Measurements from ENCODE around the gene CCDC190.

- TF ChIP-seq TEAD4 (IDR thresholded peaks at IDR 0.05; ENCODE audit: low read depth, low read length) (no peak), SP1 (IDR thresholded peaks at IDR 0.05; ENCODE audit: low read depth, low read length) (no peak), YY1 (IDR thresholded peaks at IDR 0.05; ENCODE audit: low read depth, low read length) (no peak), EZH2 (IDR thresholded peaks at IDR 0.05; ENCODE audit: low read depth, low read length, severe bottlenecking) (no peak), CREB1 (IDR thresholded peaks at IDR 0.05) (no peak), CBX5 (IDR thresholded peaks at IDR 0.05; ENCODE audit: low read depth, low read length) (no peak), RXRA (IDR thresholded peaks at IDR 0.05; ENCODE audit: insufficient read depth, low read depth, low read length) (no peak), SP2 (IDR thresholded peaks at IDR 0.05; ENCODE audit: low read length) (no peak), POLR2A (IDR thresholded peaks at IDR 0.05; ENCODE audit: control extremely low read depth in 1 of 2, low read depth in 2 of 2, low read length in 2 of 2) (no peak), EP300 (IDR thresholded peaks at IDR 0.05; ENCODE audit: borderline replicate concordance in 1 of 2, low read depth in 2 of 2, low read length in 2 of 2) (no peak), RAD21 (IDR thresholded peaks at IDR 0.05 in 1 of 2, conservative IDR thresholded peaks at IDR 0.05 in 1 of 2; ENCODE audit: low read depth in 2 of 2, low read length in 2 of 2) (no peak), CEBPB (IDR thresholded peaks at IDR 0.05; ENCODE audit: low read depth, low read length) (no peak)
- TF ChIP-seq, protein P1, sequence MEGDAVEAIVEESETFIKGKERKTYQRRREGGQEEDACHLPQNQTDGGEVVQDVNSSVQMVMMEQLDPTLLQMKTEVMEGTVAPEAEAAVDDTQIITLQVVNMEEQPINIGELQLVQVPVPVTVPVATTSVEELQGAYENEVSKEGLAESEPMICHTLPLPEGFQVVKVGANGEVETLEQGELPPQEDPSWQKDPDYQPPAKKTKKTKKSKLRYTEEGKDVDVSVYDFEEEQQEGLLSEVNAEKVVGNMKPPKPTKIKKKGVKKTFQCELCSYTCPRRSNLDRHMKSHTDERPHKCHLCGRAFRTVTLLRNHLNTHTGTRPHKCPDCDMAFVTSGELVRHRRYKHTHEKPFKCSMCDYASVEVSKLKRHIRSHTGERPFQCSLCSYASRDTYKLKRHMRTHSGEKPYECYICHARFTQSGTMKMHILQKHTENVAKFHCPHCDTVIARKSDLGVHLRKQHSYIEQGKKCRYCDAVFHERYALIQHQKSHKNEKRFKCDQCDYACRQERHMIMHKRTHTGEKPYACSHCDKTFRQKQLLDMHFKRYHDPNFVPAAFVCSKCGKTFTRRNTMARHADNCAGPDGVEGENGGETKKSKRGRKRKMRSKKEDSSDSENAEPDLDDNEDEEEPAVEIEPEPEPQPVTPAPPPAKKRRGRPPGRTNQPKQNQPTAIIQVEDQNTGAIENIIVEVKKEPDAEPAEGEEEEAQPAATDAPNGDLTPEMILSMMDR (IDR thresholded peaks at IDR 0.05; ENCODE audit: control extremely low read depth in 1 of 3, insufficient read depth in 1 of 3, low read depth in 1 of 3, low read length in 3 of 3) = no peak
These were observed 29.0 kb upstream of the CCDC190 start for GRCh38 chr1:162889989-162890388.
